GM10248 (cell line): ENCODE measurements around the gene PRAC1.

Experiments used
- CTCF ChIA-PET: fragments of 300-600 bp; sonication (Branson Sonifier 250); formaldehyde crosslinking; extraction: SDS; loops from one replicate; lab custom pipeline; 2021; ENCODE audit warnings: antibody characterized with exemption; lab: Yijun Ruan, JAX
- POLR2A ChIA-PET: fragments of 350-650 bp; sonication (Branson Sonifier 250); formaldehyde crosslinking; extraction: SDS; loops from one replicate; lab custom pipeline; 2020; ENCODE audit warnings: antibody characterized with exemption; lab: Yijun Ruan, JAX
- DNase-seq: peaks from one replicate; pipeline ENCODE4 v3.0.0; 2012; ENCODE audit errors: extremely low spot score
- CTCF ChIP-seq: IDR thresholded peaks from 2 replicates; pipeline ENCODE4 v1.5.1; 2012; ENCODE audit warnings: mild to moderate bottlenecking, low read depth; ENCODE audit errors: extremely low read depth, missing control alignments, control extremely low read depth

The PRAC1 gene

DNA sequence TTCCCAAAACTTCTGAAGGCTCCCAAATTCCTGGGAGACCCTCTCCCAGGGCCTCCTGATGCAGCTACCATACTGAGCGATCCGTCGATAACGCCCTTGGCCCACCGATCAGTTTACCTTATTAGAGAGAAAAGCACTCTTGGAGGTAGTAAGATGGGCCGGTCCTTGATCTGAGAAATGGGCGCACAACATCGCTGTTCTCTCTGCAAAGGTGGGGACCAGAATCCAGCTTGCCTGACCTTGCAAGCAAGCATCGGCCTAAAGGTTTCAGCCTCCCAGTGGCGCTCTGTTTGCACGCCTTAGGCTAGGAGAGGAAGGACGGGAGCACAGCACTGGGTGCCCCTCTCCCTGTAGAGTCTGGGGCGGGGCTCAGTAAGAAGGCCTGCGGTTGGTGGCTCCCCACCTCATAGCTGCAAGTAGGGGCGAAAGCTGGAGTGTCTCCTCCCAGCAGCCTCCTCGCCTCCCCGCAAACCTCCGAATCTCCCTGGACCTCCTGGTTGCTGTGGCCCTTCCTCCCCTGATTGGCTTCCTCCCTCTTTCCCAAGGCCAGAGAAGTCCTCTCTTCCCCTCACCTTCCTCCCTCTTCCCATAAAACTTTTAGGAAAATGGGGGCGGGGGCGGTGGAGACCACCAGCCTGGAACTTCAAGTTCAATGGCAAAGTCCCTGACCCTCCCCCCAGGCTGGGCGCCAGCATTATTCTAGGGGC is at the start of gene PRAC1:
PRAC1 (minus strand) TSS at position 318 of the 707 bp plus-strand sequence; CDS start at position 192, 126 bp downstream.
- no peak for DNase-seq
- no peak for TF ChIP-seq CTCF
- ChIA-PET CTCF (interaction anchor here (1.0 to 15.4 kb wide), 4 partner anchors 62 to 311 kb away, joined by 3 to 166 read pairs (median 12); no protein-coding TSS in a partner anchor), POLR2A (no interaction called here)

GRCh38 chr17:48770954-48771353 is 48.6 kb upstream of the PRAC1 start:
- POLR2A ChIA-PET = no interaction called here
- CTCF ChIA-PET = interaction anchor here (2.3 kb wide), 1 partner anchor 47 kb away, joined by 7 read pairs; the partner anchor contains the start of gene PRAC2
- no peak for DNase-seq
- no peak for TF ChIP-seq CTCF

DNA sequence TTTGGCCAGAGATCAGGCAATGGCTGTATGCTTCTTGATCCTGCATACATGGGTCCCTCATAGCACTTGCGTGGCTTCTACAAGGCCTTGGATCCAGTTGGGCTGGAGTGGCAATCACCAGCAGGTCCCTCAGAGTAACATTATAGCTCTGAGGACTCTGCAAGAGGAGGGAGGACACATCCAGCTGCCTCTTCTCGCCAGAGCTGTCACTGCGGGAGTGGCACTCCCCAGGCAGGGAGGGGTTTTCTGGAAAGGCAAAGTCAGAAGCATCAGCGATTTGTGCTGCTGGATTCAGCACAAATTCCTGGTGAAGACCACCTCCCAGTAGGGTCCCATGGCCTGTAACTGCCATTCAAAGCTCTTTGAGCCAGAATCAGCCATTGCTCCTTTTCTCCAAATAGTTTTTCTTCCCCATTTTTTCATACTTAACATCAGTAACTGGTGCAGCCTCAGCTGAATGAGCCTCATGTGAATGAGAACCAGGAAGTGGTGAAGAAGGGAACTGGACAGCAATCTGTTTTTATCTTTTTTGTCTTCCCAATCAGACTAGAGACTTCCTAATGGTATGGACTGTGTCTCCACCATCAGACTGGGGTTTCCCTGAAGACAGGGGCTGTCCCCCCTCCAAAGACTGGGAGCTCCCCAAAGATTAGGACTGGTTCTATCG is 46.8 kb upstream of the PRAC1 start:
- no peak for DNase-seq
- ChIA-PET CTCF (interaction anchor here (0.6 to 2.6 kb wide), 6 partner anchors 13 to 110 kb away, joined by 3 to 11 read pairs (median 4); partner anchors contain the start of gene PRAC2), POLR2A (no interaction called here)
- TF ChIP-seq CTCF = no peak

DNA sequence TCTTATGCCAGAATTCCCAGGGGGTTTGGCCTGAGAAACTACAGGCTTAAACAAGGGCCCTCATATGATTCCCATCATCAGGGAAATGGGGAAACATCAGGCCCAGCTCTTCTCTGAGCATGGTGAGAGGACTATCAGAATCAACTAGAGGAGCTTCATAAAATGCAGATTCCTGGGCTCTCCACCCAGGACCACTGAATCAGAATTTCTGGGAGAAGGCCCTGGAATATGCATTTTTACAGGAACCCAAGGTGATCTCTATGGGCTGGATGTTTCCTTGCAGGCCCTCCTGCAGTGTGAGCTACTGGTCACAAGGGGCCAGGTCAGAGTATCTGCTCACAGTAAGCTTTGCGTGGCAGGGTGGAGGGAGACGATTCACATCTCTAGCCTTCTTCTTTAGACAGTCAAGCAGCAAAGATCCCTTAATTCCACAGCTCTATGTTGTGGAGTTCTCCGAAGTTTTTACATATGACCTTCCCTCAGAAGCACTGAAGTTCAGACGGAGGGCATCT is 45.0 kb upstream of the PRAC1 start:
- ChIA-PET POLR2A (no interaction called here), CTCF (interaction anchor here (1.1 to 3.2 kb wide), 4 partner anchors 14 to 117 kb away, joined by 5 to 8 read pairs (median 6); no protein-coding TSS in a partner anchor)
- no peak for TF ChIP-seq CTCF
- DNase-seq = no peak

GRCh38 chr17:48761114-48761513 is 38.8 kb upstream of the PRAC1 start:
- ChIA-PET POLR2A (no interaction called here), CTCF (interaction anchor here (1.2 to 1.6 kb wide), 2 partner anchors 37 to 272 kb away, joined by 3 to 4 read pairs; no protein-coding TSS in a partner anchor)
- peak; percentile 4 for DNase-seq
- no peak for TF ChIP-seq CTCF

- CTCF ChIA-PET = interaction anchor here (1.2 to 1.6 kb wide), 2 partner anchors 36 to 272 kb away, joined by 3 to 4 read pairs; no protein-coding TSS in a partner anchor
- no peak for TF ChIP-seq CTCF
- no peak for DNase-seq
- POLR2A ChIA-PET = no interaction called here
These were observed 38.1 kb upstream of the PRAC1 start for GRCh38 chr17:48760411-48760810.
